Stomach (tissue), 4 donors: ENCODE measurements around the gene SPATS2.

Source experiments
- EP300 ChIP-seq: sonication (generic); formaldehyde crosslinking; IDR thresholded peaks from one replicate; pipeline ENCODE4 v1.6.1; 2017; ENCODE audit warnings: antibody characterized with exemption
- POLR2AphosphoS5 ChIP-seq, 3 donors: sonication (generic); formaldehyde crosslinking; IDR thresholded peaks; one replicate each; pipeline ENCODE4 v1.6.1; 2016; ENCODE audit warnings: antibody characterized with exemption in 3 of 3
- TF ChIP-seq, protein P1 (sequence below), 7 experiments: fragments of 450-650 bp in 4 of 7; fragments of 200-600 bp in 3 of 7; sonication (generic) in 3 of 7; IDR thresholded peaks; one replicate each; pipeline ENCODE4 v1.5.1; 2016 to 2019; ENCODE audit warnings: antibody characterized with exemption in 7 of 7, control low read depth in 2 of 7, mild to moderate bottlenecking in 1 of 7

DNA sequence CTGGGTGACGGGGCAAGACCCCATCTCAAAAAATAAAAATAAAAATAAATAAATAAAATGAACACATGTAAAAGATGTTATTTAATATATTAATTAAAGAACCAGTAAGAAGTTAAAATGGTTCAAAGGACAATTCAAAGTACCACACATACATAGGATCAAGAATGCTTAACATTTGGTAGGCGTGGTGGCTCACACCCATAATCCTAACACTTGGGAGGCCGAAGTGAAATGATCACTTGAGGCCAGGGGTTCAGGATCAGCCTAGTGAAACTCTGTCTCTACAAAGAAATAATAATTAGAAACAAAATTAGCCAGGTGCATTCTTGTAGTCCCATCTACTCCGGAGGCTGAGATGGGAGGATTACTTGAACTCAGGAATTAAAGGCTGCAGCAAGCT, 53.3 kb downstream of the SPATS2 start:
- TF ChIP-seq, protein P1, sequence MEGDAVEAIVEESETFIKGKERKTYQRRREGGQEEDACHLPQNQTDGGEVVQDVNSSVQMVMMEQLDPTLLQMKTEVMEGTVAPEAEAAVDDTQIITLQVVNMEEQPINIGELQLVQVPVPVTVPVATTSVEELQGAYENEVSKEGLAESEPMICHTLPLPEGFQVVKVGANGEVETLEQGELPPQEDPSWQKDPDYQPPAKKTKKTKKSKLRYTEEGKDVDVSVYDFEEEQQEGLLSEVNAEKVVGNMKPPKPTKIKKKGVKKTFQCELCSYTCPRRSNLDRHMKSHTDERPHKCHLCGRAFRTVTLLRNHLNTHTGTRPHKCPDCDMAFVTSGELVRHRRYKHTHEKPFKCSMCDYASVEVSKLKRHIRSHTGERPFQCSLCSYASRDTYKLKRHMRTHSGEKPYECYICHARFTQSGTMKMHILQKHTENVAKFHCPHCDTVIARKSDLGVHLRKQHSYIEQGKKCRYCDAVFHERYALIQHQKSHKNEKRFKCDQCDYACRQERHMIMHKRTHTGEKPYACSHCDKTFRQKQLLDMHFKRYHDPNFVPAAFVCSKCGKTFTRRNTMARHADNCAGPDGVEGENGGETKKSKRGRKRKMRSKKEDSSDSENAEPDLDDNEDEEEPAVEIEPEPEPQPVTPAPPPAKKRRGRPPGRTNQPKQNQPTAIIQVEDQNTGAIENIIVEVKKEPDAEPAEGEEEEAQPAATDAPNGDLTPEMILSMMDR (IDR thresholded peaks at IDR 0.05), result no peak
- TF ChIP-seq POLR2AphosphoS5 (IDR thresholded peaks at IDR 0.05), result no peak
- no peak for TF ChIP-seq EP300
